K562 (cell line): Measurements from ENCODE around the gene ABCG2. TPM values are rescaled to one million over a fixed set of nuclear protein-coding genes. Genes with fewer than 3 reads are reported as not detected.

Experiments used
- ATAC-seq: fragments of 200-7000 bp; cut with Tn5 transposase; 3 replicates; pipeline ENCODE4 v1.9.1; 2020; ENCODE audit warnings: moderate library complexity
- BruUV-seq: library from RNA; stranded (reverse); fragments of 400-500 nt; replicated peaks from 2 replicates; lab custom pipeline; 2021; lab: Mats Ljungman, UMichigan
- CTCF ChIA-PET: fragments of 300-600 bp; formaldehyde crosslinking; extraction: SDS; loops from one replicate; lab custom pipeline; 2021; ENCODE audit warnings: low intra/inter-chr PET ratio; lab: Yijun Ruan, JAX
- POLR2A ChIA-PET: fragments of 300-600, 350-650 bp; sonication (Branson Sonifier 250); formaldehyde crosslinking; extraction: SDS; loops from one replicate; lab custom pipeline; 2021; ENCODE audit warnings: antibody characterized with exemption, inconsistent platforms; lab: Yijun Ruan, JAX
- DNase-seq, 4 experiments: peaks; one replicate each; pipeline versions ENCODE4 v3.0.0 to v3.0.0-alpha.2; 2011 to 2018; ENCODE audit warnings: low spot score in 3 of 4, mixed read lengths in 3 of 4; ENCODE audit errors: extremely low read depth in 1 of 4
- FAIRE-seq: peaks from 2 replicates; lab custom pipeline; 2011; peaks lifted over from hg19 to GRCh38; lab: Jason Lieb, UNC
- H2AFZ ChIP-seq: 2 replicates; pipeline ENCODE4 v1.6.0; 2011; ENCODE audit warnings: low read depth, low read length, control low read depth, inconsistent platforms
- H3K27ac ChIP-seq: fragments of 200-600 bp; 3 replicates; pipeline ENCODE4 v1.8.0; 2011; ENCODE audit warnings: low read depth, mild to moderate bottlenecking, control low read depth, inconsistent platforms, low read length, moderate library complexity, mixed read lengths; ENCODE audit errors: extremely low read depth
- H3K27me3 ChIP-seq, 2 experiments: fragments of 300-600 bp in 1 of 2; 2 replicates in 1 of 2; 3 replicates in 1 of 2; pipeline versions ENCODE4 v1.6.0 to v1.8.0; 2011; ENCODE audit warnings: inconsistent platforms in 2 of 2, low read length in 2 of 2, mild to moderate bottlenecking in 1 of 2, mixed read lengths in 1 of 2, moderate library complexity in 1 of 2; ENCODE audit not compliant: control insufficient read depth in 2 of 2, insufficient read depth in 2 of 2
- H3K36me3 ChIP-seq: fragments of 300-600 bp; 3 replicates; pipeline ENCODE4 v1.8.0; 2011; ENCODE audit warnings: mild to moderate bottlenecking, low read length, inconsistent platforms; ENCODE audit not compliant: control insufficient read depth, insufficient read depth
- H3K4me1 ChIP-seq, 2 experiments: fragments of 200-600 bp in 1 of 2; replicated peaks in 1 of 2; 2 replicates in 1 of 2; 3 replicates in 1 of 2; pipeline versions ENCODE4 v1.5.1 to v1.8.0; 2011; ENCODE audit warnings: inconsistent platforms in 2 of 2, low read length in 2 of 2, mild to moderate bottlenecking in 1 of 2, mixed read lengths in 1 of 2, moderate library complexity in 1 of 2; ENCODE audit not compliant: control insufficient read depth in 2 of 2, insufficient read depth in 2 of 2
- H3K4me2 ChIP-seq: 2 replicates; pipeline ENCODE4 v1.6.1; 2011; ENCODE audit warnings: low read length, control low read depth, inconsistent platforms, mixed read lengths; ENCODE audit not compliant: insufficient read depth
- H3K4me3 ChIP-seq: fragments of 200-600 bp; sonication (generic), shearing (Covaris generic); 2 replicates; pipeline ENCODE4 v1.5.1; 2016; ENCODE audit warnings: control low read depth, inconsistent platforms
- H3K79me2 ChIP-seq: fragments of 200-600 bp; 3 replicates; pipeline ENCODE4 v1.8.0; 2011; ENCODE audit warnings: low read length, inconsistent platforms; ENCODE audit not compliant: control insufficient read depth, insufficient read depth
- H3K9ac ChIP-seq, 2 experiments: 2 replicates each; pipeline versions ENCODE4 v1.6.0 to v1.6.1; 2011; ENCODE audit warnings: low read depth in 2 of 2, low read length in 2 of 2, control low read depth in 1 of 2, inconsistent platforms in 1 of 2, mild to moderate bottlenecking in 1 of 2, mixed read lengths in 1 of 2; ENCODE audit not compliant: insufficient read depth in 1 of 2
- H3K9me1 ChIP-seq: one replicate; pipeline ENCODE4 v1.6.0; 2011; ENCODE audit warnings: inconsistent platforms, mild to moderate bottlenecking, low read length, moderate library complexity; ENCODE audit not compliant: control insufficient read depth, insufficient read depth
- H3K9me3 ChIP-seq: replicated peaks from 2 replicates; pipeline ENCODE4 v1.5.1; 2011; ENCODE audit warnings: low read depth, low read length, inconsistent platforms; ENCODE audit not compliant: control insufficient read depth, insufficient read depth
- H4K20me1 ChIP-seq: replicated peaks from 2 replicates; pipeline ENCODE4 v1.6.1; 2011; ENCODE audit warnings: low read length, inconsistent platforms, mixed read lengths; ENCODE audit not compliant: control insufficient read depth, insufficient read depth
- C11orf30 ChIP-seq: fragments of 450-650 bp; IDR thresholded peaks from 2 replicates; pipeline ENCODE4 v1.6.1; 2016; ENCODE audit warnings: low read depth, mild to moderate bottlenecking
- DPF2 ChIP-seq: fragments of 450-650 bp; IDR thresholded peaks from 2 replicates; pipeline ENCODE4 v1.6.1; 2016
- E2F6 ChIP-seq, 2 experiments: IDR thresholded peaks; 2 replicates each; pipeline ENCODE4 v1.6.1; 2011; ENCODE audit warnings: borderline replicate concordance in 1 of 2, control low read depth in 1 of 2, low read depth in 1 of 2, low read length in 1 of 2, mild to moderate bottlenecking in 1 of 2, mixed read lengths in 1 of 2, moderate library complexity in 1 of 2; ENCODE audit not compliant: insufficient read depth in 1 of 2, insufficient read length in 1 of 2, poor library complexity in 1 of 2, severe bottlenecking in 1 of 2; ENCODE audit errors: extremely low read depth in 1 of 2
- FOXM1 ChIP-seq, 2 experiments: fragments of 450-650 bp in 1 of 2; sonication (generic) in 1 of 2; formaldehyde crosslinking in 1 of 2; IDR thresholded peaks; 2 replicates each; pipeline versions ENCODE4 v1.6.1 to v1.9.0; 2017 to 2022; ENCODE audit warnings: low read depth in 2 of 2, mild to moderate bottlenecking in 2 of 2, missing genetic modification reagents in 1 of 2, moderate library complexity in 1 of 2
- GTF3C2 ChIP-seq: IDR thresholded peaks from 3 replicates; pipeline ENCODE4 v1.6.1; 2011; ENCODE audit warnings: borderline replicate concordance, mild to moderate bottlenecking, moderate library complexity; ENCODE audit not compliant: insufficient read length; ENCODE audit errors: extremely low read depth
- HMG20A ChIP-seq: fragments of 450-650 bp; formaldehyde crosslinking; conservative IDR thresholded peaks from 2 replicates; pipeline ENCODE4 v1.4.0; 2020; ENCODE audit warnings: mild to moderate bottlenecking, mixed read lengths
- MIER1 ChIP-seq: fragments of 450-650 bp; IDR thresholded peaks from 2 replicates; pipeline ENCODE4 v1.6.1; 2016; ENCODE audit warnings: antibody characterized with exemption, mild to moderate bottlenecking, low read depth
- NFE2 ChIP-seq: IDR thresholded peaks from 2 replicates; pipeline ENCODE4 v1.6.1; 2014; ENCODE audit warnings: antibody characterized with exemption, low read depth
- NFIC ChIP-seq: fragments of 450-650 bp; IDR thresholded peaks from 2 replicates; pipeline ENCODE4 v1.6.1; 2017; ENCODE audit warnings: mild to moderate bottlenecking, inconsistent platforms
- NUFIP1 ChIP-seq: fragments of 450-650 bp; IDR thresholded peaks from 2 replicates; pipeline ENCODE4 v1.6.1; 2018; ENCODE audit not compliant: partially characterized antibody
- PKNOX1 ChIP-seq: fragments of 450-650 bp; IDR thresholded peaks from 2 replicates; pipeline ENCODE4 v1.6.1; 2016
- SNAPC5 ChIP-seq: fragments of 250-450 bp; sonication (Bioruptor Pico); IDR thresholded peaks from 2 replicates; pipeline ENCODE4 v1.8.0; 2021; ENCODE audit warnings: moderate library complexity, mild to moderate bottlenecking, inconsistent platforms
- SREBF2 ChIP-seq: sonication (generic); formaldehyde crosslinking; IDR thresholded peaks from 2 replicates; pipeline ENCODE4 v1.4.0; 2020; ENCODE audit warnings: mild to moderate bottlenecking, missing genetic modification reagents
- TAF15 ChIP-seq: fragments of 200-400 bp; formaldehyde crosslinking; IDR thresholded peaks from 2 replicates; pipeline ENCODE4 v1.6.1; 2017; ENCODE audit warnings: mild to moderate bottlenecking, low read depth, low read length, moderate library complexity
- TEAD2 ChIP-seq: fragments of 450-650 bp; IDR thresholded peaks from 2 replicates; pipeline ENCODE4 v1.6.1; 2016; ENCODE audit warnings: missing genetic modification characterization, control low read depth, missing compliant biosample characterization
- TRIM24 ChIP-seq, 2 experiments: fragments of 450-650 bp; IDR thresholded peaks; 2 replicates each; pipeline ENCODE4 v1.6.1; 2016
- ZEB2 ChIP-seq: fragments of 450-650 bp; IDR thresholded peaks from 2 replicates; pipeline ENCODE4 v1.6.1; 2016
- ZNF3 ChIP-seq: fragments of 250-450 bp; sonication (Bioruptor Pico); IDR thresholded peaks from 2 replicates; pipeline ENCODE4 v1.5.0; 2021; ENCODE audit warnings: mild to moderate bottlenecking, moderate library complexity
- ZNF316 ChIP-seq: fragments of 450-650 bp; IDR thresholded peaks from 2 replicates; pipeline ENCODE4 v1.6.1; 2016
- WGBS: fragments of 100-300 bp; shearing (Covaris generic); methylation state at CpG from one replicate; pipeline ENCODE4 v1.1.6; 2016; ENCODE audit warnings: low coverage, mixed read lengths; ENCODE audit not compliant: insufficient coverage; ENCODE audit errors: missing lambda C conversion rate; 5-methylcytosine and 5-hydroxymethylcytosine counted together
- in situ Hi-C: fragments of 300-500 bp; cut with MboI; formaldehyde crosslinking; loops from 4 replicates; pipeline ENCODE4 v1.15.0; 2018; ENCODE audit warnings: inconsistent platforms, mixed read lengths
- intact Hi-C: fragments of 100-400 bp; cut with micrococcal nuclease; formaldehyde crosslinking; loops from 2 replicates; pipeline ENCODE4 v1.14.2; 2022
- polyA plus RNA-seq, 8 experiments: library from polyadenylated mRNA; depleted of rRNA in 4 of 8; stranded (reverse) in 5 of 8; unstranded in 3 of 8; fragments of >200 nt; fragmentation: Nextera tagmentation in 2 of 8; fragmentation: Illumina TruSeq in 1 of 8; extraction: Ambion mirVana in 2 of 8; extraction: Trizol in 1 of 8; gene quantifications; 2 replicates each; pipeline versions ENCODE4 v1.2.1 to v1.2.3, GENCODE V29; 2011 to 2014; ENCODE audit warnings: inconsistent platforms in 1 of 8, missing spikeins in 1 of 8
- total RNA-seq, 7 experiments: library from RNA; depleted of rRNA in 6 of 7; stranded (reverse); fragments of >200 nt in 6 of 7; fragmentation: Illumina TruSeq in 2 of 7; extraction: Trizol in 2 of 7; gene quantifications; 2 replicates each; pipeline versions ENCODE4 v1.2.1 to v1.2.3, GENCODE V29; 2011 to 2021; ENCODE audit warnings: low replicate concordance in 1 of 7

The ABCG2 gene
- total and polyA plus RNA-seq, 9 of the 15 experiments (the other 6 are each of a cell fraction or from before 2014, with no cell fraction given), result 0.01 to 0.36 (median 0.11) TPM; not detected in 4

- Histone ChIP-seq H3K9me1 (no peaks in the 10 kb centered on the region), H3K27me3 (peaks cover 0 to 6% of the 10 kb centered on the region in 2 experiments; a peak in 1 of 5 replicates), H3K27ac (no peak overlapping the region), H3K36me3 (no peaks in the 10 kb centered on the region), H3K4me2 (no peak overlapping the region), H3K4me3 (no peak overlapping the region), H2AFZ (no peak overlapping the region), H3K9me3 (no peaks in the 10 kb centered on the region), H3K9ac (no peak overlapping the region), H3K4me1 (no peaks in the 10 kb centered on the region; a peak in 1 of 5 replicates), H3K79me2 (no peaks in the 10 kb centered on the region), H4K20me1 (no peaks in the 10 kb centered on the region)
- BruUV-seq, result no TSS peak
- in situ Hi-C loops (no loop called here), intact Hi-C loops (no loop called here)
- DNase-seq (no peak), ATAC-seq (no peak), FAIRE-seq (no peak)
- 0% methylated on average over 3 of the region's 3 CpGs for WGBS
- CTCF ChIA-PET, result interaction anchor here (0.6 kb wide), 1 partner anchor 313 kb away, joined by 4 read pairs; no protein-coding TSS in a partner anchor
- POLR2A ChIA-PET, result no interaction called here
- 0 out of 2 replicates have a peak, but pooled peaks have one; percentile 23 for TF ChIP-seq PKNOX1
- TF ChIP-seq FOXM1 (IDR thresholded peaks at IDR 0.05; ENCODE audit: low read depth), result 0 out of 2 replicates have a peak, but pooled peaks have one; percentile 55
- no peak for TF ChIP-seq FOXM1 (CRISPR knock-in tag; IDR thresholded peaks at IDR 0.05; ENCODE audit: low read depth)
- TF ChIP-seq ZEB2, result peak; percentile 91
- TF ChIP-seq MIER1, result no peak
- no peak for TF ChIP-seq GTF3C2
- peak; percentile 61 for TF ChIP-seq NFE2
- 0 out of 2 replicates have a peak, but pooled peaks have one; percentile 14 for TF ChIP-seq DPF2
- no peak for TF ChIP-seq TAF15
- no peak for TF ChIP-seq HMG20A (CRISPR knock-in tag)
- TF ChIP-seq TRIM24 (IDR thresholded peaks at IDR 0.05), result no peak
- peak; percentile 74 for TF ChIP-seq C11orf30
- no peak for TF ChIP-seq NUFIP1
- TF ChIP-seq E2F6 (IDR thresholded peaks at IDR 0.05; ENCODE audit: borderline replicate concordance in 1 of 2, extremely low read depth in 1 of 2, insufficient read depth in 1 of 2, insufficient read length in 1 of 2, low read depth in 1 of 2, low read length in 1 of 2, poor library complexity in 1 of 2, severe bottlenecking in 1 of 2), result no peak
- TF ChIP-seq ZNF3 (CRISPR knock-in tag), result no peak
- TF ChIP-seq ZNF316, result peak; percentile 86
- TF ChIP-seq SNAPC5 (CRISPR knock-in tag), result no peak
- TF ChIP-seq NFIC, result no peak
- TF ChIP-seq TEAD2 (tag), result no peak
- no peak for TF ChIP-seq SREBF2 (CRISPR knock-in tag)
Measured at GRCh38 chr4:88191404-88191803, 33.0 kb upstream of the ABCG2 start.
